Trophoblast cell (in vitro differentiated cells and primary cell): ENCODE data around the gene POLR3K.

Source experiments
- DNase-seq, 2 donors: peaks; one replicate each; pipeline ENCODE4 v3.0.0-alpha.2; 2016
- H2AFZ ChIP-seq: 2 replicates; pipeline ENCODE4 v1.6.1; 2013; ENCODE audit warnings: low read length, moderate library complexity, mild to moderate bottlenecking; ENCODE audit not compliant: insufficient read depth, poor library complexity
- H2AK5ac ChIP-seq: 2 replicates; pipeline ENCODE4 v1.6.1; 2013; ENCODE audit warnings: mild to moderate bottlenecking, low read length
- H2BK120ac ChIP-seq: 2 replicates; pipeline ENCODE4 v1.6.1; 2013; ENCODE audit warnings: low read length, mild to moderate bottlenecking, moderate library complexity; ENCODE audit not compliant: insufficient read depth, poor library complexity
- H2BK12ac ChIP-seq: 2 replicates; pipeline ENCODE4 v1.6.1; 2013; ENCODE audit warnings: mild to moderate bottlenecking, low read length, moderate library complexity
- H2BK5ac ChIP-seq: 2 replicates; pipeline ENCODE4 v1.6.1; 2013; ENCODE audit warnings: low read length, low read depth, moderate library complexity, mild to moderate bottlenecking; ENCODE audit not compliant: poor library complexity
- H3K14ac ChIP-seq: 2 replicates; pipeline ENCODE4 v1.6.1; 2013; ENCODE audit warnings: mild to moderate bottlenecking, low read length
- H3K18ac ChIP-seq: 2 replicates; pipeline ENCODE4 v1.6.1; 2013; ENCODE audit warnings: mild to moderate bottlenecking, low read length
- H3K23ac ChIP-seq: 2 replicates; pipeline ENCODE4 v1.6.1; 2013; ENCODE audit warnings: low read length
- H3K27ac ChIP-seq: 2 replicates; pipeline ENCODE4 v1.5.1; 2013; ENCODE audit warnings: low read depth, mild to moderate bottlenecking, inconsistent platforms, low read length, moderate library complexity
- H3K27me3 ChIP-seq: 2 replicates; pipeline ENCODE4 v1.6.1; 2013; ENCODE audit warnings: inconsistent platforms, mild to moderate bottlenecking, low read length, moderate library complexity; ENCODE audit not compliant: insufficient read depth
- H3K36me3 ChIP-seq, 2 experiments: 1 replicate in 1 of 2; 2 replicates in 1 of 2; pipeline ENCODE4 v1.6.1; 2013; ENCODE audit warnings: low read length in 2 of 2, mild to moderate bottlenecking in 2 of 2, moderate library complexity in 1 of 2; ENCODE audit not compliant: insufficient read depth in 2 of 2, control insufficient read depth in 1 of 2
- H3K4ac ChIP-seq: 2 replicates; pipeline ENCODE4 v1.6.1; 2013; ENCODE audit warnings: low read depth, mild to moderate bottlenecking, low read length, moderate library complexity
- H3K4me1 ChIP-seq, 2 experiments: 1 replicate in 1 of 2; 2 replicates in 1 of 2; pipeline ENCODE4 v1.6.1; 2013; ENCODE audit warnings: low read length in 2 of 2, mild to moderate bottlenecking in 2 of 2, moderate library complexity in 1 of 2; ENCODE audit not compliant: insufficient read depth in 2 of 2, control insufficient read depth in 1 of 2
- H3K4me2 ChIP-seq: 2 replicates; pipeline ENCODE4 v1.6.1; 2013; ENCODE audit warnings: inconsistent platforms, mild to moderate bottlenecking, low read length, moderate library complexity
- H3K4me3 ChIP-seq: 2 replicates; pipeline ENCODE4 v1.5.1; 2013; ENCODE audit warnings: mild to moderate bottlenecking, low read depth, low read length, inconsistent platforms
- H3K79me1 ChIP-seq: one replicate; pipeline ENCODE4 v1.6.1; 2013; ENCODE audit warnings: low read length
- H3K79me2 ChIP-seq: 2 replicates; pipeline ENCODE4 v1.6.1; 2013; ENCODE audit warnings: low read length, mild to moderate bottlenecking; ENCODE audit not compliant: control insufficient read depth, insufficient read depth, poor library complexity
- H3K9ac ChIP-seq: 2 replicates; pipeline ENCODE4 v1.6.1; 2013; ENCODE audit warnings: mild to moderate bottlenecking, low read length
- H3K9me3 ChIP-seq: 2 replicates; pipeline ENCODE4 v1.6.1; 2013; ENCODE audit warnings: low read depth, mild to moderate bottlenecking, control low read depth, inconsistent platforms, low read length; ENCODE audit not compliant: insufficient read depth
- H4K12ac ChIP-seq: 2 replicates; pipeline ENCODE4 v1.6.1; 2013; ENCODE audit warnings: low read depth, mild to moderate bottlenecking, low read length, moderate library complexity
- H4K8ac ChIP-seq: 2 replicates; pipeline ENCODE4 v1.6.1; 2013; ENCODE audit warnings: low read depth, mild to moderate bottlenecking, low read length, moderate library complexity
- H4K91ac ChIP-seq: one replicate; pipeline ENCODE4 v1.6.1; 2013; ENCODE audit warnings: low read depth, mild to moderate bottlenecking, low read length, moderate library complexity
- WGBS: extraction: QIAGEN DNeasy Blood & Tissue Kit; methylation state at CpG from one replicate; pipeline ENCODE4 v1.1.7; 2013; ENCODE audit warnings: missing lambda C conversion rate; ENCODE audit not compliant: insufficient read length, insufficient coverage; ENCODE audit errors: extremely low coverage; 5-methylcytosine and 5-hydroxymethylcytosine counted together

Gene POLR3K

DNA sequence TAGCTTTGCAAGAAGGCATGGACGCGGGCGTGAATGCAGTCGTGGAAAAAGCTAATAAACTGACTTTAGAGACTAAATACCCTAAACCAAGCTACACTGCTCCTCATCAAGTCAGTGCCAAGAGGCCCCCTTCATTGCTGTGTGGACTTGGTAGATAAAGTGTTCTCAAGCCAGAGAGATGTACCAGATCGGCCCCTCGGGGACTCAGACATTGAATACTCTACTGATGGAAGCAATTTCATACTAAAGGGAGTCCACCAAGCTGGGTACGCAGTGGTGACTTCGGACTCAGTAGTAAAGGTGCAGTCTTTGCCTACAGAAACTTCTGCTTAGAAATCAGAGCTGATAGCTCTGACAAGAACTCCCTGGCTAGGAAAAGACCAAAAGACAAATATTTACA, 8.8 kb downstream of the POLR3K start:
- Histone ChIP-seq H4K8ac (no peak overlapping the region), H3K27ac (no peak overlapping the region), H3K4me3 (no peak overlapping the region), H3K79me1 (no peaks in the 10 kb centered on the region), H3K18ac (no peak overlapping the region), H4K12ac (no peak overlapping the region), H2BK120ac (no peak overlapping the region), H3K4me2 (no peak overlapping the region), H2AK5ac (no peak overlapping the region), H2BK5ac (no peak overlapping the region), H3K4ac (no peak overlapping the region), H3K14ac (no peak overlapping the region), H3K23ac (no peak overlapping the region), H2BK12ac (no peak overlapping the region), H3K9me3 (peaks cover 5% of the 10 kb centered on the region), H3K79me2 (no peaks in the 10 kb centered on the region), H4K91ac (no peak overlapping the region), H3K9ac (no peak overlapping the region), H3K36me3 (peaks cover 15 to 20% of the 10 kb centered on the region in 2 experiments), H3K4me1 (no peaks in the 10 kb centered on the region), H2AFZ (no peak overlapping the region), H3K27me3 (no peaks in the 10 kb centered on the region)
- no peak for DNase-seq
- WGBS, result no CpG with 5 or more reads among the region's 8 CpGs

DNA sequence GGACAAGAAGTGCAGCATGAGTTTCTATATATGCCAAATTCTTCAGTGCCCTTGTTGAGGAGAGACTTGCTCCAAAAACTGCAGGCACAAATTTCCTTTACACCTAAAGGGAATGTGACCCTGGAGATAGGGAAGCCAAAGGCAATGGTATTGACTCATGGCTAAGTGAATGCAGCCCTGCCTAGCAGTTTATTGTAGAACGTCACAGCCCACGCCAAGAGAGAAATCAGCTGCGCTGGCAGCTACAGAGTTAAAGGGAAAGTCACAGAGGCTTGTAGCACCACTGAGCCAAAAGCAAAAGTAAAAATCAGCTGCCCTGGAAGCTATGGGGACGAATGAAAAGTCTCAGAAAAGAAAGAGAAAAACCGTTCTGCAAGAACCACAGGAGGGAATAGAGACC, 10.1 kb downstream of the POLR3K start:
- Histone ChIP-seq H3K18ac (no peak overlapping the region), H3K79me1 (no peaks in the 10 kb centered on the region), H2AK5ac (no peak overlapping the region), H3K4me1 (no peaks in the 10 kb centered on the region), H3K36me3 (peaks cover 14 to 20% of the 10 kb centered on the region in 2 experiments), H3K14ac (no peak overlapping the region), H4K12ac (no peak overlapping the region), H3K79me2 (no peaks in the 10 kb centered on the region), H2BK12ac (no peak overlapping the region), H4K8ac (no peak overlapping the region), H3K4me3 (no peak overlapping the region), H3K4me2 (no peak overlapping the region), H3K23ac (no peak overlapping the region), H3K27ac (no peak overlapping the region), H2BK5ac (no peak overlapping the region), H3K9me3 (peaks cover 5% of the 10 kb centered on the region), H3K9ac (no peak overlapping the region), H2AFZ (no peak overlapping the region), H3K4ac (no peak overlapping the region), H4K91ac (no peak overlapping the region), H2BK120ac (no peak overlapping the region), H3K27me3 (no peaks in the 10 kb centered on the region)
- WGBS, result no CpG with 5 or more reads among the region's 5 CpGs
- DNase-seq, result no peak

DNA sequence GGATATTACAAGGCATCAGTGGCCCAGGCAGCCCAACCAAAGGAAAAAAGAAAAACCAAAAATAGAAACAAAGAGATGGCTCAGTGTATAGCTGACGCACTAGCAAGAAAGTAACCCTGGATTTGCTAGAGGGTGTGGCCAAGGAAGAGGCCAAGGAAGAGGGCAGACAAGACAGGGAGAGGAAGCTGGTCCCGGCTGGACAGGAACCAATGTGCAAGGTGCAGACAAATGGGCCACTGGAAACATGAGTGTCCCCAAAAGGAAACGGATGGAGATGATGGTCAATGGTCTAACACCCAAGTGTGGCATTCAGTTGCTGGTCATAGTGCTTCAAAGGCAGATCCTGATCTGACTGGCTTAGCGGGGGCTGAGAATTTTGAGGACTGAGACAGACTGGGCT, 10.7 kb downstream of the POLR3K start:
- Histone ChIP-seq H3K27me3 (no peaks in the 10 kb centered on the region), H3K4me1 (no peaks in the 10 kb centered on the region), H3K23ac (no peak overlapping the region), H4K91ac (no peak overlapping the region), H2AFZ (no peak overlapping the region), H4K8ac (no peak overlapping the region), H2BK12ac (no peak overlapping the region), H4K12ac (no peak overlapping the region), H3K27ac (no peak overlapping the region), H2BK120ac (no peak overlapping the region), H3K36me3 (peaks cover 14 to 17% of the 10 kb centered on the region in 2 experiments), H3K14ac (no peak overlapping the region), H3K79me2 (no peaks in the 10 kb centered on the region), H3K9me3 (peaks cover 5% of the 10 kb centered on the region), H2BK5ac (no peak overlapping the region), H3K4me2 (no peak overlapping the region), H3K9ac (no peak overlapping the region), H3K79me1 (no peaks in the 10 kb centered on the region), H3K4me3 (no peak overlapping the region), H3K4ac (no peak overlapping the region), H2AK5ac (no peak overlapping the region), H3K18ac (no peak overlapping the region)
- no CpG with 5 or more reads among the region's 4 CpGs for WGBS
- no peak for DNase-seq

DNA sequence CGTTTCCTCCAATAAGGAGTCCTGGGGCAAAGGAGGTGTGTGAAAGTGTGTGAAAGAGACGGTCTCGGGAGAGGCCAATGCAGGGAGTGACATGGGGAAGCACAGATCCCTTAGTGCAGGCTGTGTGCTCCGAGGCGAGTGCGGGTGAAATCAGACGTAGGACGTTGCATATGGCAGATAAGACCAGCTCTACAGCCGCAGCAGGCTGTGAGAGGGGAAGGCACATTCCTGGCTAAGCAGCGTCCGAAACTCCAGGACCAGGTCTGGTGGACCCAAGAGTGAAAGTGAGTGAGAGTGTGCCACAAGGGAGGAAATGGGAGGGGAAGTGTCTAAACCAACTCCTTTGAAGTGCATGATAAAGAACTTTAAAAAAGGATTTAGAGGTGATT, 11.3 kb downstream of the POLR3K start:
- H3K4me3 ChIP-seq, result no peak overlapping the region
- H2AK5ac ChIP-seq, result no peak overlapping the region
- H2AFZ ChIP-seq, result no peak overlapping the region
- no peaks in the 10 kb centered on the region for H3K79me1 ChIP-seq
- no peaks in the 10 kb centered on the region for H3K79me2 ChIP-seq
- H3K27ac ChIP-seq, result no peak overlapping the region
- H3K36me3 ChIP-seq, result peaks cover 10 to 14% of the 10 kb centered on the region in 2 experiments
- no peak overlapping the region for H2BK12ac ChIP-seq
- H4K91ac ChIP-seq, result no peak overlapping the region
- H2BK5ac ChIP-seq, result no peak overlapping the region
- H3K27me3 ChIP-seq, result no peaks in the 10 kb centered on the region
- no peak overlapping the region for H3K4ac ChIP-seq
- H2BK120ac ChIP-seq, result no peak overlapping the region
- H3K14ac ChIP-seq, result no peak overlapping the region
- no CpG with 5 or more reads among the region's 11 CpGs for WGBS
- no peak overlapping the region for H3K18ac ChIP-seq
- H4K8ac ChIP-seq, result no peak overlapping the region
- H3K9ac ChIP-seq, result no peak overlapping the region
- no peak for DNase-seq
- no peak overlapping the region for H4K12ac ChIP-seq
- peaks cover 5% of the 10 kb centered on the region for H3K9me3 ChIP-seq
- no peak overlapping the region for H3K4me2 ChIP-seq
- no peaks in the 10 kb centered on the region for H3K4me1 ChIP-seq
- no peak overlapping the region for H3K23ac ChIP-seq
